ENCODE data around the gene VAMP5.
"Not testable (repeated sequence)": the region's sequence is repeated elsewhere in the genome, so short reads cannot be mapped to it uniquely, and the experiment has no call there.

Gene VAMP5

GRCh38 chr2:85613717-85614515 is 29.7 kb downstream of the VAMP5 start:
- TF ChIP-seq CTCF (IDR thresholded peaks at IDR 0.05; ENCODE audit: insufficient read depth, low read length, poor library complexity, severe bottlenecking) = no peak
- DNase-seq (ENCODE audit: extremely low read depth, insufficient read length) = no peak
- no peaks in the 10 kb centered on the region for H3K27me3 ChIP-seq (replicated peaks; ENCODE audit: control insufficient read depth, insufficient read depth, low read length)
- H3K4me3 ChIP-seq (replicated peaks; ENCODE audit: low read depth, low read length) = no peak overlapping the region
- H3K36me3 ChIP-seq (ENCODE audit: control insufficient read depth, insufficient read depth, low read length) = peaks cover 3% of the 10 kb centered on the region; the same call in 1 of the 2 replicates

GRCh38 chr2:85614757-85615156 is 30.5 kb downstream of the VAMP5 start:
- not testable (repeated sequence) for H3K27me3 ChIP-seq (replicated peaks; ENCODE audit: control insufficient read depth, insufficient read depth, low read length); H3K36me3 ChIP-seq (ENCODE audit: control insufficient read depth, insufficient read depth, low read length); DNase-seq (ENCODE audit: extremely low read depth, insufficient read length); H3K4me3 ChIP-seq (replicated peaks; ENCODE audit: low read depth, low read length)

- no peak for TF ChIP-seq CTCF (IDR thresholded peaks at IDR 0.05; ENCODE audit: insufficient read depth, low read length, poor library complexity, severe bottlenecking)
- Histone ChIP-seq H3K27me3 (replicated peaks; ENCODE audit: control insufficient read depth, insufficient read depth, low read length) (no peaks in the 10 kb centered on the region), H3K4me3 (replicated peaks; ENCODE audit: low read depth, low read length) (no peak overlapping the region), H3K36me3 (ENCODE audit: control insufficient read depth, insufficient read depth, low read length) (no peaks in the 10 kb centered on the region; the same call in 1 of the 2 replicates)
- no peak for DNase-seq (ENCODE audit: extremely low read depth, insufficient read length)
Observed at GRCh38 chr2:85615413-85615728, 31.1 kb downstream of the VAMP5 start.

- H3K36me3 ChIP-seq (ENCODE audit: control insufficient read depth, insufficient read depth, low read length); H3K27me3 ChIP-seq (replicated peaks; ENCODE audit: control insufficient read depth, insufficient read depth, low read length); DNase-seq (ENCODE audit: extremely low read depth, insufficient read length); H3K4me3 ChIP-seq (replicated peaks; ENCODE audit: low read depth, low read length): not testable (repeated sequence)
Observed at GRCh38 chr2:85617723-85618122, 33.5 kb downstream of the VAMP5 start.

GRCh38 chr2:85619617-85620016 is 35.4 kb downstream of the VAMP5 start:
- Histone ChIP-seq H3K27me3 (replicated peaks; ENCODE audit: control insufficient read depth, insufficient read depth, low read length) (no peaks in the 10 kb centered on the region), H3K4me3 (replicated peaks; ENCODE audit: low read depth, low read length) (no peak overlapping the region), H3K36me3 (ENCODE audit: control insufficient read depth, insufficient read depth, low read length) (peaks cover 9% of the 10 kb centered on the region)
- no peak for DNase-seq (ENCODE audit: extremely low read depth, insufficient read length)
- TF ChIP-seq CTCF (IDR thresholded peaks at IDR 0.05; ENCODE audit: insufficient read depth, low read length, poor library complexity, severe bottlenecking) = no peak

- no peaks in the 10 kb centered on the region for H3K27me3 ChIP-seq (replicated peaks; ENCODE audit: control insufficient read depth, insufficient read depth, low read length)
- peaks cover 12% of the 10 kb centered on the region for H3K36me3 ChIP-seq (ENCODE audit: control insufficient read depth, insufficient read depth, low read length)
- DNase-seq (ENCODE audit: extremely low read depth, insufficient read length) = no peak
- no peak for TF ChIP-seq CTCF (IDR thresholded peaks at IDR 0.05; ENCODE audit: insufficient read depth, low read length, poor library complexity, severe bottlenecking)
- no peak overlapping the region for H3K4me3 ChIP-seq (replicated peaks; ENCODE audit: low read depth, low read length)
Observed at GRCh38 chr2:85621338-85621737, 37.1 kb downstream of the VAMP5 start.

- Histone ChIP-seq H3K36me3 (ENCODE audit: control insufficient read depth, insufficient read depth, low read length) (peaks cover 13% of the 10 kb centered on the region), H3K4me3 (replicated peaks; ENCODE audit: low read depth, low read length) (no peak overlapping the region), H3K27me3 (replicated peaks; ENCODE audit: control insufficient read depth, insufficient read depth, low read length) (no peaks in the 10 kb centered on the region)
- no peak for TF ChIP-seq CTCF (IDR thresholded peaks at IDR 0.05; ENCODE audit: insufficient read depth, low read length, poor library complexity, severe bottlenecking)
- no peak for DNase-seq (ENCODE audit: extremely low read depth, insufficient read length)
Observed at GRCh38 chr2:85623991-85624390, 39.8 kb downstream of the VAMP5 start.
